Osteoblast (primary cell): ENCODE measurements around the gene MTA1. TPM values are rescaled to one million over a fixed set of nuclear protein-coding genes. Genes with fewer than 3 reads are reported as not detected.

Source experiments
- DNase-seq: peaks from one replicate; pipeline ENCODE4 v3.0.0; 2011; ENCODE audit warnings: low spot score, mixed read lengths; ENCODE audit not compliant: insufficient read length; ENCODE audit errors: missing footprints
- H2AFZ ChIP-seq: 2 replicates; pipeline ENCODE4 v1.6.0; 2011; ENCODE audit warnings: mild to moderate bottlenecking, low read length
- H3K27ac ChIP-seq: 2 replicates; pipeline ENCODE4 v1.5.1; 2011; ENCODE audit warnings: mild to moderate bottlenecking, low read depth, low read length, moderate library complexity
- H3K27me3 ChIP-seq: 2 replicates; pipeline ENCODE4 v1.6.0; 2012; ENCODE audit warnings: mild to moderate bottlenecking, control low read depth, inconsistent platforms, low read length, moderate library complexity; ENCODE audit not compliant: insufficient read depth
- H3K36me3 ChIP-seq: 2 replicates; pipeline ENCODE4 v1.5.1; 2011; ENCODE audit warnings: mild to moderate bottlenecking, low read length, control low read depth, moderate library complexity; ENCODE audit not compliant: insufficient read depth
- H3K4me1 ChIP-seq: 2 replicates; pipeline ENCODE4 v1.5.1; 2011; ENCODE audit warnings: mild to moderate bottlenecking, low read length, control low read depth, moderate library complexity; ENCODE audit not compliant: insufficient read depth
- H3K4me2 ChIP-seq: 2 replicates; pipeline ENCODE4 v1.6.0; 2011; ENCODE audit warnings: mild to moderate bottlenecking, low read length; ENCODE audit not compliant: insufficient read depth
- H3K4me3 ChIP-seq: fragments of 200-600 bp; sonication (generic); 3 replicates; pipeline ENCODE4 v1.5.1; 2012; ENCODE audit warnings: mild to moderate bottlenecking, low read length, inconsistent platforms; ENCODE audit not compliant: insufficient read depth
- H3K79me2 ChIP-seq: 2 replicates; pipeline ENCODE4 v1.6.0; 2012; ENCODE audit warnings: mild to moderate bottlenecking, low read length, control low read depth, inconsistent platforms; ENCODE audit not compliant: insufficient read depth
- H3K9me3 ChIP-seq: 2 replicates; pipeline ENCODE4 v1.5.1; 2011; ENCODE audit warnings: low read depth, low read length, control low read depth
- H4K20me1 ChIP-seq: 2 replicates; pipeline ENCODE4 v1.6.0; 2012; ENCODE audit warnings: mild to moderate bottlenecking, low read length, control low read depth; ENCODE audit not compliant: insufficient read depth
- total RNA-seq: library from RNA; depleted of rRNA; stranded (reverse); fragments of >200 nt; gene quantifications from 2 replicates; pipeline ENCODE4 v1.2.3, GENCODE V29; 2012
- TF ChIP-seq, protein P1 (sequence below): IDR thresholded peaks from 2 replicates; pipeline ENCODE4 v1.5.1; 2011; ENCODE audit warnings: mild to moderate bottlenecking, low read depth, low read length, moderate library complexity; ENCODE audit errors: extremely low read depth

MTA1 gene
- total RNA-seq, 1 donor, result 60.4 TPM

DNA sequence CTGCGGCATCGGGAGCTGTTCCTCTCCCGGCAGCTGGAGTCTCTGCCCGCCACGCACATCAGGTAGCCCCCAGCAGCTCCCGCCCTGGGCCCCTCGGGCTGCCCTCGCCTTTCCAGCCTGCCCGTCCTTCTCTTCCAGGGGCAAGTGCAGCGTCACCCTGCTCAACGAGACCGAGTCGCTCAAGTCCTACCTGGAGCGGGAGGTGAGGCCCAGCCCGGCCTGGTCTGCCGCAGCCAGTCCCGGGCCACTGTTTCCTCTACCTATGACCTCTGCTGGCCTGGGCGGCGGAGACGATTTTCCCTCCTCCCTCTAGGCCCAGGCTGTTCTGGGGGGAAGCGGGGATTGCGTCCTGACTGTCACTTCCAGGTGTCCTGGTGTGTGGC is 30.5 kb downstream of the MTA1 start:
- H3K4me3 ChIP-seq, result no peak overlapping the region
- H3K27me3 ChIP-seq, result no peaks in the 10 kb centered on the region
- H2AFZ ChIP-seq, result no peak overlapping the region
- H3K79me2 ChIP-seq, result peaks cover 29% of the 10 kb centered on the region
- H3K4me2 ChIP-seq, result no peak overlapping the region
- TF ChIP-seq, protein P1, sequence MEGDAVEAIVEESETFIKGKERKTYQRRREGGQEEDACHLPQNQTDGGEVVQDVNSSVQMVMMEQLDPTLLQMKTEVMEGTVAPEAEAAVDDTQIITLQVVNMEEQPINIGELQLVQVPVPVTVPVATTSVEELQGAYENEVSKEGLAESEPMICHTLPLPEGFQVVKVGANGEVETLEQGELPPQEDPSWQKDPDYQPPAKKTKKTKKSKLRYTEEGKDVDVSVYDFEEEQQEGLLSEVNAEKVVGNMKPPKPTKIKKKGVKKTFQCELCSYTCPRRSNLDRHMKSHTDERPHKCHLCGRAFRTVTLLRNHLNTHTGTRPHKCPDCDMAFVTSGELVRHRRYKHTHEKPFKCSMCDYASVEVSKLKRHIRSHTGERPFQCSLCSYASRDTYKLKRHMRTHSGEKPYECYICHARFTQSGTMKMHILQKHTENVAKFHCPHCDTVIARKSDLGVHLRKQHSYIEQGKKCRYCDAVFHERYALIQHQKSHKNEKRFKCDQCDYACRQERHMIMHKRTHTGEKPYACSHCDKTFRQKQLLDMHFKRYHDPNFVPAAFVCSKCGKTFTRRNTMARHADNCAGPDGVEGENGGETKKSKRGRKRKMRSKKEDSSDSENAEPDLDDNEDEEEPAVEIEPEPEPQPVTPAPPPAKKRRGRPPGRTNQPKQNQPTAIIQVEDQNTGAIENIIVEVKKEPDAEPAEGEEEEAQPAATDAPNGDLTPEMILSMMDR, result no peak
- H3K27ac ChIP-seq, result no peak overlapping the region
- H3K36me3 ChIP-seq, result peaks cover 26% of the 10 kb centered on the region
- DNase-seq, result no peak
- H4K20me1 ChIP-seq, result peaks cover 16% of the 10 kb centered on the region
- no peaks in the 10 kb centered on the region for H3K4me1 ChIP-seq
- H3K9me3 ChIP-seq, result no peaks in the 10 kb centered on the region

DNA sequence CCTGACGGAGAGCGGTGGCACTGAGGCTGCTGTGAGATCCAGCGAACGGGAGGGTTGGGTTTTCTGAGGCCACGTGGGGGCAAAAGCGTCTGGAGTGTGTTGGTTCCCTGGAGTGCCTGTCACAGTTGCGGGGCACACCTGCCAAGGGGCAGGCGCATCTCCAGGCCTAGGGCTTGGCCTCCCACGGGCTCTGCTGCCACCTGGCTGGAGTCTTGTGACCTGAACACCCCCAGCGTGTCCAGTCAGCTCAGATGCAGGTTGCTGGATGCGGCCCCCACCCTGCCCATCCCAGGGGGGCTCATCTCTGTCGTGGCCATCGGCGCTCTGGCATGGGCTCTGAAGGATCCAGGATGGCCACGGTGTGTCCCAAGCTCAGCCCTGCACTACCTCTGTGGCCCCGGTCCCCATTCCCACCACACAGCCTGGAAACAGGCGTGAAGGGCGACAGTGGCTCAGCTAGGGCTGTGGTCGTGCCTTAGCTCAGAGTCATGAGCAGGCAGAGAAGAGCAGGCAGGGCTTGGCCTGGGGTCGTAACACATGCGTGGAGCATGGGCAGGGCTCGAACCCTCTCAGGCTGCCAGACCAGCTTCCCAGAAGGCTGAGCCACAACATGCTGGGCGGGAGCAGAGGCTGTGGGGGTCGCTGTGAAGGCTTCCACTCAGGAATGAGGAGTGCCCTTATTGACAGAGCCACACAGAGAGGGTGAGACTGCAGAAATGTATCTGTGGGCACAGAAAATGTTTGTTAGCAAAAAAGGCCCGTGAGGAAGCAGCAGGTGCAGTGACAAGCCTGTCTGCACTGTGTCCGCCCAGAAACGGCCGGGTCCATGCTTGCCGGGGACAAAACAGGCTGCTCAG is 31.5 kb downstream of the MTA1 start:
- H3K4me3 ChIP-seq, result no peak overlapping the region
- H3K4me1 ChIP-seq, result no peaks in the 10 kb centered on the region
- H4K20me1 ChIP-seq, result peaks cover 14% of the 10 kb centered on the region
- DNase-seq, result no peak
- H3K27ac ChIP-seq, result no peak overlapping the region
- no peak overlapping the region for H2AFZ ChIP-seq
- H3K79me2 ChIP-seq, result peaks cover 26% of the 10 kb centered on the region
- no peak overlapping the region for H3K4me2 ChIP-seq
- no peaks in the 10 kb centered on the region for H3K27me3 ChIP-seq
- TF ChIP-seq, protein P1, result no peak
- H3K9me3 ChIP-seq, result no peaks in the 10 kb centered on the region
- peaks cover 26% of the 10 kb centered on the region for H3K36me3 ChIP-seq

GRCh38 chr14:105452963-105453362 is 33.3 kb downstream of the MTA1 start:
- Histone ChIP-seq H2AFZ (no peak overlapping the region), H3K4me1 (no peaks in the 10 kb centered on the region), H3K4me3 (no peak overlapping the region), H3K36me3 (peaks cover 29% of the 10 kb centered on the region), H3K4me2 (no peak overlapping the region), H3K27me3 (no peaks in the 10 kb centered on the region), H3K27ac (no peak overlapping the region), H3K79me2 (peaks cover 13% of the 10 kb centered on the region), H3K9me3 (no peaks in the 10 kb centered on the region), H4K20me1 (peaks cover 14% of the 10 kb centered on the region)
- no peak for DNase-seq
- TF ChIP-seq, protein P1, result no peak

GRCh38 chr14:105453847-105454246 is 34.2 kb downstream of the MTA1 start:
- no peak for DNase-seq
- Histone ChIP-seq H3K79me2 (peaks cover 4% of the 10 kb centered on the region), H3K27me3 (no peaks in the 10 kb centered on the region), H3K36me3 (peaks cover 29% of the 10 kb centered on the region), H3K27ac (no peak overlapping the region), H3K9me3 (no peaks in the 10 kb centered on the region), H4K20me1 (peaks cover 12% of the 10 kb centered on the region), H2AFZ (no peak overlapping the region), H3K4me3 (no peak overlapping the region), H3K4me1 (no peaks in the 10 kb centered on the region), H3K4me2 (no peak overlapping the region)
- TF ChIP-seq, protein P1, result no peak
